ENCODE results near the gene KIAA2012.

Gene KIAA2012

GRCh38 chr2:202084265-202084664 is 11.2 kb downstream of the KIAA2012 start:
- DNase-seq (ENCODE audit: low spot score): no peak

GRCh38 chr2:202088777-202089176 is 15.7 kb downstream of the KIAA2012 start:
- DNase-seq (ENCODE audit: low spot score): no peak

- DNase-seq (ENCODE audit: low spot score): no peak
These were observed 17.5 kb downstream of the KIAA2012 start for GRCh38 chr2:202090530-202090929.

GRCh38 chr2:202091476-202091875 is 18.4 kb downstream of the KIAA2012 start:
- no peak for DNase-seq (ENCODE audit: low spot score)

GRCh38 chr2:202094426-202094986 is 21.5 kb downstream of the KIAA2012 start:
- DNase-seq (ENCODE audit: low spot score): no peak

GRCh38 chr2:202095235-202095634 is 22.2 kb downstream of the KIAA2012 start:
- no peak for DNase-seq (ENCODE audit: low spot score)

GRCh38 chr2:202096736-202097135 is 23.7 kb downstream of the KIAA2012 start:
- no peak for DNase-seq (ENCODE audit: low spot score)

- DNase-seq (ENCODE audit: low spot score): no peak
These were observed 25.2 kb downstream of the KIAA2012 start for GRCh38 chr2:202098291-202098690.

GRCh38 chr2:202099515-202099914 is 26.5 kb downstream of the KIAA2012 start:
- no peak for DNase-seq (ENCODE audit: low spot score)

GRCh38 chr2:202100176-202100575 is 27.1 kb downstream of the KIAA2012 start:
- DNase-seq (ENCODE audit: low spot score): no peak

- DNase-seq (ENCODE audit: low spot score): no peak
These were observed 28.0 kb downstream of the KIAA2012 start for GRCh38 chr2:202101026-202101579.

- no peak for DNase-seq (ENCODE audit: low spot score)
These were observed 29.5 kb downstream of the KIAA2012 start for GRCh38 chr2:202102425-202103000.

GRCh38 chr2:202104286-202104870 is 31.3 kb downstream of the KIAA2012 start:
- DNase-seq (ENCODE audit: low spot score): peak; percentile 27

GRCh38 chr2:202105025-202105424 is 32.0 kb downstream of the KIAA2012 start:
- no peak for DNase-seq (ENCODE audit: low spot score)

GRCh38 chr2:202108345-202108744 is 35.3 kb downstream of the KIAA2012 start:
- DNase-seq (ENCODE audit: low spot score): no peak

- no peak for DNase-seq (ENCODE audit: low spot score)
These were observed 36.2 kb downstream of the KIAA2012 start for GRCh38 chr2:202109139-202109736.

- DNase-seq (ENCODE audit: low spot score): no peak
These were observed 36.7 kb downstream of the KIAA2012 start for GRCh38 chr2:202109737-202110184.

- DNase-seq (ENCODE audit: low spot score): no peak
These were observed 37.4 kb downstream of the KIAA2012 start for GRCh38 chr2:202110491-202110890.

- DNase-seq (ENCODE audit: low spot score): no peak
These were observed 39.0 kb downstream of the KIAA2012 start for GRCh38 chr2:202112041-202112440.

GRCh38 chr2:202113571-202114142 is 40.6 kb downstream of the KIAA2012 start:
- no peak for DNase-seq (ENCODE audit: low spot score)

- no peak for DNase-seq (ENCODE audit: low spot score)
These were observed 41.2 kb downstream of the KIAA2012 start for GRCh38 chr2:202114291-202114690.

GRCh38 chr2:202114795-202115194 is 41.7 kb downstream of the KIAA2012 start:
- no peak for DNase-seq (ENCODE audit: low spot score)
